Activated naive CD4-positive, alpha-beta T cell treated with Interleukin-2 at 50 U/mL for 16 hours (primary cell): ENCODE data around the gene BUD13.

ENCODE experiments used
- DNase-seq: peaks from one replicate; pipeline ENCODE4 v3.0.0-alpha.2; 2020

The BUD13 gene

GRCh38 chr11:116712428-116712827, 60.4 kb downstream of the BUD13 start:
- DNase-seq = no peak

DNA sequence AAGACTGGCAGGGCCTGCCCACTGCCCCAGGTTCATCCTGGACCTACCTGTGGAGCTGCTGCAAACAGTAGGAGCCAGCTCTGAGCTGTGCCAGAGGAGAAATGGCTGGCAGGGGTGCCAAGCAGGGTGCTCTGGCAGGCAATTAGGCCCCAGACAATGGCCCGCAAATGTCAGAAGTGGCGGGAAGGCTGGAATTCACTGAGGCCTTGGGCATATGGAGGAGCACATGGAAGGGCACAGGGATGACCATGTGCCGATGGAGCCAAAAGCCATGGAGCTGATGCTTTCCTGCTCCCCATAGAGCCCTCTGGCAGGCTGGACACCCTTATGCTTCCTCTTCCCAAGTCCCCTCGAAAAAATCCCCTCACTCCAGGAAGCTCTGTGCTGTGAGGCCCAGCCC, 62.0 kb downstream of the BUD13 start:
- no peak for DNase-seq

- no peak for DNase-seq
Observed at GRCh38 chr11:116710001-116710674, 62.6 kb downstream of the BUD13 start.

- no peak for DNase-seq
Observed at GRCh38 chr11:116707746-116708145, 65.0 kb downstream of the BUD13 start.

DNA sequence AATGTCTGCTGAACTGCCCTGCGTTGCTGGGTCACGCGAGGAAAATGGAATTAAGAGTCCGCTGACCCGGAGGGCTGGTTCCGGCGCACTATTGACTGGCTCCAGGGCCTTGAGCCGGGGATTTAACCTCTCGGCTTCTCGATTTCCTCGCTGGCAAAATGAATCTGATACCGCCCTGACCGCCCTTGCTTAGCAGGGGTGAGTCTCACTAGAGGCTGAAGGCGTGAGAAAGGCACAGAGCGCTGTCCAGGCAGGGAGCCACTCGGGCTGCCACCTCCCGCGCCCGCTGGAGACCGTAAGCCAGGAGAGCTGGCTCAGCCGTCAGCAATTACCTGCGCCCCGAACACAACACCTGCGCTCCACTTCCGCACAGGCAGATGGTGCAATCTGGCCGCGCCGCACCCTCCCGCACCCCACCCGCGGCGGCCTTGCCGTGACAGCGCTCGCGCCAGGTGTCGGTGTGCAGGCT, 65.6 kb downstream of the BUD13 start:
- DNase-seq = no peak

DNA sequence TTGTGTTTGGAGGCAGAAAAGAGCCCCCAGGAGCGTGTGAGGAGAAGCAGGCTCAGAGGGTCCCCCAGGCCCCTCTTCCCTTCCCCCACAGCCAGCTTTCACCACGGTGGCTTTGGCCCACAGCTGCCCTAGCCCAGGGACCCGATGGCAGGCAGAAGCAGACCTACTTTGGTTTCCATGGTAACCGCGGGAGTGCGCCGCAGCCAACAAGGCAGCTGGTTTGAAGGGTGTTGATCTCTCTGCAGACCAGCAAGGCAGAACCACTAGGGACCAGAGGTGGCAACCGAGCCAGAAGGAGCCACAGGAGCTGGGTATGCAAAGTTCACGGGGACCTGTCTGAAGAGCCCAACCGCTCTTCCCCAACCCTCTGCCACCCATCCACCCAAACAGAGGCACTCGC, 69.4 kb downstream of the BUD13 start:
- no peak for DNase-seq

- no peak for DNase-seq
Observed at GRCh38 chr11:116702772-116703385, 69.9 kb downstream of the BUD13 start.

GRCh38 chr11:116701876-116702275, 70.9 kb downstream of the BUD13 start:
- DNase-seq = no peak

GRCh38 chr11:116701297-116701801, 71.4 kb downstream of the BUD13 start:
- DNase-seq = no peak

DNA sequence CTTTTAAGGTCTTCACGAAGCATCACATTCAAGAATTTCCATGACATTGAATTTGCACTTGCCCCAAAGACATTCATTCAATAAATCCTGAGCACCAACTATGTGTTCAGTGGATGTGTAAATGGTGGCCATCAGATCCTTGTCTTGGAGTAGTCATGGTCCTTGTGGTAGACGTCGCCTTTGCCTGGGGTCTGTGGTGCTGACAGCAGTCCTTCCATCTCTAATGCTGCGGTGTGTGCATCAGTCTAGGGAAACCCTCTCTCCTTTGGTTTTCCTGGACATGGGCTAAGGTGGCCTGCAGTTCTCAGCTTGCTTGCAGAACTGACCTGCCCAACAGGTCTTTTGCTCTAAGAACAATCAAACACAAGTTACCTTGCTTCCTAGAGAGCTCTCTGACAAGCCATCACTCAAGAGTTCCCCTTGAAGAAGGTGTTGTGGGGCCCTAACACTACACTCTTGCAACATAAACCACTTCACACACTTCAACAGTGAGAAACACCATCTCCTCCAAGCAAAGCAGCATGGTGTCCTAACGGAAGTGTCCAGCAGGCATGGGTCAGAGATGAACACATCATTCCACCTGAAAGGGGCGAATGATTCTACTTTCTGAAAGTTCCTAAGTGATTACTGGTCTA, 72.1 kb downstream of the BUD13 start:
- no peak for DNase-seq
